M059J (cell line): ENCODE results near the gene CDH13. TPM values are rescaled to one million over a fixed set of nuclear protein-coding genes. Genes with fewer than 3 reads are reported as not detected.

Source experiments
- DNase-seq: peaks from one replicate; pipeline ENCODE4 v3.0.0-alpha.2; 2012; ENCODE audit warnings: low read depth
- total RNA-seq: library from RNA; depleted of rRNA; stranded (reverse); fragments of >200 nt; shearing (Covaris generic); gene quantifications from 2 replicates; pipeline ENCODE4 v1.2.3, GENCODE V29; 2014

The CDH13 gene
- total RNA-seq, 1 experiment from 2014 or later = 61.5 TPM

GRCh38 chr16:83737729-83738354 is 1111.1 kb downstream of the CDH13 start:
- no peak for DNase-seq

GRCh38 chr16:83738923-83739503 is 1112.2 kb downstream of the CDH13 start:
- DNase-seq = peak; percentile 76

- no peak for DNase-seq
Observed at GRCh38 chr16:83742124-83742899, 1115.5 kb downstream of the CDH13 start.

GRCh38 chr16:83743241-83743640 is 1116.5 kb downstream of the CDH13 start:
- DNase-seq = no peak

- DNase-seq = no peak
Observed at GRCh38 chr16:83743720-83744119, 1117.0 kb downstream of the CDH13 start.

- peak; percentile 89 for DNase-seq
Observed at GRCh38 chr16:83744441-83744981, 1117.7 kb downstream of the CDH13 start.

- no peak for DNase-seq
Observed at GRCh38 chr16:83746611-83747010, 1119.8 kb downstream of the CDH13 start.

GRCh38 chr16:83747936-83748335 is 1121.2 kb downstream of the CDH13 start:
- no peak for DNase-seq

- DNase-seq = no peak
Observed at GRCh38 chr16:83755391-83755790, 1128.6 kb downstream of the CDH13 start.

GRCh38 chr16:83762141-83762991 is 1135.6 kb downstream of the CDH13 start:
- no peak for DNase-seq

- DNase-seq = no peak
Observed at GRCh38 chr16:83762992-83763358, 1136.2 kb downstream of the CDH13 start.

- no peak for DNase-seq
Observed at GRCh38 chr16:83768986-83769385, 1142.2 kb downstream of the CDH13 start.

- no peak for DNase-seq
Observed at GRCh38 chr16:83769397-83770008, 1142.7 kb downstream of the CDH13 start.

- peak; percentile 15 for DNase-seq
Observed at GRCh38 chr16:83771306-83771942, 1144.7 kb downstream of the CDH13 start.

- no peak for DNase-seq
Observed at GRCh38 chr16:83772806-83773205, 1146.0 kb downstream of the CDH13 start.

GRCh38 chr16:83774066-83774465 is 1147.3 kb downstream of the CDH13 start:
- no peak for DNase-seq

GRCh38 chr16:83776944-83777343 is 1150.2 kb downstream of the CDH13 start:
- DNase-seq = no peak

- peak; percentile 78 for DNase-seq
Observed at GRCh38 chr16:83779886-83780285, 1153.1 kb downstream of the CDH13 start.

- DNase-seq = no peak
Observed at GRCh38 chr16:83785455-83785854, 1158.7 kb downstream of the CDH13 start.

- no peak for DNase-seq
Observed at GRCh38 chr16:83789642-83790401, 1163.1 kb downstream of the CDH13 start.
